ENCODE measurements around the gene ZNF100. TPM values are rescaled to one million over a fixed set of nuclear protein-coding genes. Genes with fewer than 3 reads are reported as not detected.

ZNF100 gene
- polyA plus RNA-seq, 1 of the 3 experiments (the other 2 are of a cell fraction): 1.1 TPM

DNA sequence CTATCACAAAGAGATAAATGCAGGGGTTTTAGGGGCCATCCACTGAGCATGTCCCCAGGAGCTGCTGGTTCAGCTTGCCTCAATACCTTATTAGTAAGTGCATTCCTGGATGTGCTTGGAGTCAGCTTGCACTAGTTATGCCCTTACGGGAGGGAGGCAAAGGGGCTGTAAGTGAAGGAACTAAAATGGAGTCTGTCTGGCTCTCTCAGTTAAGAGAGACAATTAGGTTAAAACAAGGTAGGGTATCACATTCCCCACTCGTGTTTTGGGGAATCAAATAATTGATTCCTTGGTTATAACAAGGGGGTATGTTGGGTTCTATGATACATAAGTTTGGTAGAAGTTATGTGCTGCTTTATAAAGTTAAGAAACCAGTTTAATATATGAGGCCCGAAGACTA is 78.9 kb downstream of the ZNF100 start:
- H3K36me3 ChIP-seq (replicated peaks in 1 of 2; ENCODE audit: control insufficient read depth in 1 of 2, insufficient read depth in 2 of 2, low read length in 1 of 2): no peaks in the 10 kb centered on the region
- WGBS (ENCODE audit: low lambda C conversion rate): 13% methylated on average over 3 of the region's 3 CpGs
- H3K4me2 ChIP-seq: no peak overlapping the region
- H3K9ac ChIP-seq: no peak overlapping the region
- DNase-seq: no peak
- no peaks in the 10 kb centered on the region for H3K79me2 ChIP-seq (ENCODE audit: insufficient read depth)
- ChIA-PET POLR2A (no interaction called here), CTCF (interaction anchor here (1.5 kb wide), 1 partner anchor 9 kb away, joined by 4 read pairs; no protein-coding TSS in a partner anchor)
- H3K9me3 ChIP-seq: no peaks in the 10 kb centered on the region
- no peak overlapping the region for H2AFZ ChIP-seq (ENCODE audit: low read depth)
- no peaks in the 10 kb centered on the region for H3F3A ChIP-seq (replicated peaks; ENCODE audit: insufficient read depth)
- H4K20me1 ChIP-seq (ENCODE audit: insufficient read depth): no peaks in the 10 kb centered on the region
- H3K4me1 ChIP-seq (ENCODE audit: control insufficient read depth in 1 of 2, insufficient read depth in 2 of 2, low read depth in 1 of 2, low read length in 1 of 2): peaks cover 0 to 3% of the 10 kb centered on the region in 2 experiments; a peak in 1 of 4 replicates
- H3K4me3 ChIP-seq (ENCODE audit: low read depth in 2 of 2, low read length in 1 of 2): no peak overlapping the region
- TF ChIP-seq POLR2AphosphoS5 (IDR thresholded peaks at IDR 0.05; ENCODE audit: low read depth, low read length) (no peak), IRF3 (IDR thresholded peaks at IDR 0.05; ENCODE audit: low read depth, low read length) (no peak), MAX (IDR thresholded peaks at IDR 0.05; ENCODE audit: low read depth) (no peak), NFIC (IDR thresholded peaks at IDR 0.05; ENCODE audit: borderline replicate concordance) (no peak), RAD21 (IDR thresholded peaks at IDR 0.05; ENCODE audit: low read length) (no peak), MXI1 (IDR thresholded peaks at IDR 0.05; ENCODE audit: low read depth, low read length) (no peak), SIN3A (IDR thresholded peaks at IDR 0.05; ENCODE audit: borderline replicate concordance, low read depth, low read length) (no peak), MEF2A (IDR thresholded peaks at IDR 0.05; ENCODE audit: borderline replicate concordance, low read depth) (no peak)
- TF ChIP-seq, protein P1, sequence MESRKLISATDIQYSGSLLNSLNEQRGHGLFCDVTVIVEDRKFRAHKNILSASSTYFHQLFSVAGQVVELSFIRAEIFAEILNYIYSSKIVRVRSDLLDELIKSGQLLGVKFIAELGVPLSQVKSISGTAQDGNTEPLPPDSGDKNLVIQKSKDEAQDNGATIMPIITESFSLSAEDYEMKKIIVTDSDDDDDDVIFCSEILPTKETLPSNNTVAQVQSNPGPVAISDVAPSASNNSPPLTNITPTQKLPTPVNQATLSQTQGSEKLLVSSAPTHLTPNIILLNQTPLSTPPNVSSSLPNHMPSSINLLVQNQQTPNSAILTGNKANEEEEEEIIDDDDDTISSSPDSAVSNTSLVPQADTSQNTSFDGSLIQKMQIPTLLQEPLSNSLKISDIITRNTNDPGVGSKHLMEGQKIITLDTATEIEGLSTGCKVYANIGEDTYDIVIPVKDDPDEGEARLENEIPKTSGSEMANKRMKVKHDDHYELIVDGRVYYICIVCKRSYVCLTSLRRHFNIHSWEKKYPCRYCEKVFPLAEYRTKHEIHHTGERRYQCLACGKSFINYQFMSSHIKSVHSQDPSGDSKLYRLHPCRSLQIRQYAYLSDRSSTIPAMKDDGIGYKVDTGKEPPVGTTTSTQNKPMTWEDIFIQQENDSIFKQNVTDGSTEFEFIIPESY (IDR thresholded peaks at IDR 0.05; ENCODE audit: borderline replicate concordance, low read depth): no peak
- no peaks in the 10 kb centered on the region for H3K27me3 ChIP-seq (ENCODE audit: insufficient read depth)
- H3K9me2 ChIP-seq: no peaks in the 10 kb centered on the region
- H3K27ac ChIP-seq (ENCODE audit: low read depth in 2 of 2, low read length in 1 of 2): no peak overlapping the region

DNA sequence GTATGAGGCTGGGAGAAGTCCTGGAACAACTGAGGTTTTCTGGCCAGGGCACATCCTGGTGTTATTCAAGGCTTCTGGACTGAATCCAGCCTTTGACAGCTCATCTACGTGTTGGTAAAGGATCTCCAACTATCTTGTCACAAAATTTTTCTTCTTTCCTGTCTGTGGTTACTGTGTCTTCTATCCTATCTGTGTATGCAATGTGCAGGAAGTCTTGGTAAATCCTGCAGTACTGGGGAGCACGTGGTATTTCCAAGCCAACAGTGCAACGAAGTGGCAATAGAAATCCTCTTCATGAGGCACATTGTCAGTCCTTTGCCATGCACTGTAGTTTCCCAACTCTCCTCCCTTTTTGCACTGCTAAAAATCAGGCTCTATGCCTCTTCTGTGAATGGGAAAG is 86.7 kb downstream of the ZNF100 start:
- WGBS (ENCODE audit: low lambda C conversion rate): 0% methylated on average over 3 of the region's 3 CpGs
- no peak for DNase-seq
- no peak overlapping the region for H2AFZ ChIP-seq (ENCODE audit: low read depth)

More for the DNA sequence above, 86.7 kb downstream of the ZNF100 start:
- Histone ChIP-seq H3K4me3 (ENCODE audit: low read depth in 2 of 2, low read length in 1 of 2) (no peak overlapping the region), H3K4me1 (ENCODE audit: control insufficient read depth in 1 of 2, insufficient read depth in 2 of 2, low read depth in 1 of 2, low read length in 1 of 2) (no peaks in the 10 kb centered on the region), H3K36me3 (replicated peaks in 1 of 2; ENCODE audit: control insufficient read depth in 1 of 2, insufficient read depth in 2 of 2, low read length in 1 of 2) (no peaks in the 10 kb centered on the region), H3K27me3 (ENCODE audit: insufficient read depth) (no peaks in the 10 kb centered on the region), H3K27ac (ENCODE audit: low read depth in 2 of 2, low read length in 1 of 2) (no peak overlapping the region), H3K79me2 (ENCODE audit: insufficient read depth) (no peaks in the 10 kb centered on the region), H3F3A (replicated peaks; ENCODE audit: insufficient read depth) (no peaks in the 10 kb centered on the region), H3K9me2 (no peaks in the 10 kb centered on the region), H3K9me3 (no peaks in the 10 kb centered on the region), H3K4me2 (no peak overlapping the region), H3K9ac (no peak overlapping the region), H4K20me1 (ENCODE audit: insufficient read depth) (no peaks in the 10 kb centered on the region)
- CTCF ChIA-PET: no interaction called here
- TF ChIP-seq MEF2A (IDR thresholded peaks at IDR 0.05; ENCODE audit: borderline replicate concordance, low read depth) (no peak), GATA2 (CRISPR knock-in tag; IDR thresholded peaks at IDR 0.05) (no peak), TCF12 (IDR thresholded peaks at IDR 0.05) (no peak)
- POLR2A ChIA-PET: no interaction called here

All from SK-N-SH (cell line).